ENCODE data around the gene GRID2.

DNA sequence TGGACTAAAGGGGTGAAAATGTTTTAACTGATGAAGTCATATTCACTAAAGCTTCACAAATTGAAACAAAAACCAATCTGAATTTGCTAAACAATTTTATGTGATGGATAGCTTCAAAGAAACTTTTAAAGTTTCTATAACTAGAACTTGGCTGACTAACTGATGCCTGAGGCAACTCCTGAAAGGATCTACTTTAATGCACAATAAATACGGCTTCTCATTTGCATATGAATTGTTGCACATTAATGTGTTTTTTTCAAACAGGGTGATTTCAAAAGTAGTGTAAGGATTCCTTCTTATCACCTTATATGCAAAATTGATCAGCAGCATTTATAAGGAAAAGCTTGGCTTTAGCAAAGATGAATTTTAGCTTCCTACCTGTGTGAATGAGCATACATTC lies 1466.4 kb downstream of the GRID2 start:
- TF ChIP-seq POLR2A (IDR thresholded peaks at IDR 0.05; ENCODE audit: low read length) (no peak), GATA1 (IDR thresholded peaks at IDR 0.05; ENCODE audit: low read depth, low read length) (no peak)

Data from erythroblast (primary cell).